IMR-90 (cell line): ENCODE results near the gene ERLIN1. TPM values are rescaled to one million over a fixed set of nuclear protein-coding genes. Genes with fewer than 3 reads are reported as not detected.

Experiments used
- ATAC-seq: fragments of 200-7000 bp; cut with Tn5 transposase; 2 replicates; pipeline ENCODE4 v1.9.1; 2020; ENCODE audit warnings: low read depth, mild to moderate bottlenecking, moderate library complexity
- BruUV-seq: library from RNA; stranded (reverse); fragments of 400-500 nt; replicated peaks from 2 replicates; lab custom pipeline; 2021; lab: Mats Ljungman, UMichigan
- CTCF ChIA-PET: fragments of 300-600 bp; formaldehyde crosslinking; extraction: SDS; loops from one replicate; lab custom pipeline; 2021; ENCODE audit warnings: antibody characterized with exemption; lab: Yijun Ruan, JAX
- POLR2A ChIA-PET: fragments of 300-600 bp; sonication (Branson Sonifier 250); formaldehyde crosslinking; loops from one replicate; lab custom pipeline; 2022; ENCODE audit warnings: antibody characterized with exemption; ENCODE audit not compliant: unreplicated experiment; lab: Charles Lee
- DNase-seq: peaks from one replicate; pipeline ENCODE4 v3.0.0; 2013
- H2AFZ ChIP-seq: replicated peaks from 2 replicates; pipeline ENCODE3; 2013; ENCODE audit warnings: low read length, mild to moderate bottlenecking; ENCODE audit not compliant: poor library complexity
- H2AK5ac ChIP-seq: 2 replicates; pipeline ENCODE4 v1.6.1; 2013; ENCODE audit warnings: low read depth, low read length, inconsistent platforms
- H2AK9ac ChIP-seq: replicated peaks from 2 replicates; pipeline ENCODE3; 2013; ENCODE audit warnings: mild to moderate bottlenecking, low read depth, low read length, moderate library complexity; ENCODE audit not compliant: poor library complexity
- H2BK120ac ChIP-seq: 2 replicates; pipeline ENCODE4 v1.6.1; 2013; ENCODE audit warnings: low read depth, low read length, inconsistent platforms
- H2BK15ac ChIP-seq: 3 replicates; pipeline ENCODE4 v1.6.1; 2013; ENCODE audit warnings: low read depth, low read length, inconsistent platforms
- H2BK20ac ChIP-seq: 2 replicates; pipeline ENCODE4 v1.6.1; 2013; ENCODE audit warnings: low read depth, mild to moderate bottlenecking, inconsistent platforms, low read length, moderate library complexity
- H2BK5ac ChIP-seq: 2 replicates; pipeline ENCODE4 v1.6.1; 2013; ENCODE audit warnings: mild to moderate bottlenecking, low read depth, low read length, inconsistent platforms; ENCODE audit not compliant: poor library complexity, severe bottlenecking
- H3K14ac ChIP-seq: replicated peaks from 2 replicates; pipeline ENCODE4 v1.6.1; 2013; ENCODE audit warnings: low read depth, low read length, inconsistent platforms
- H3K18ac ChIP-seq: 2 replicates; pipeline ENCODE4 v1.6.1; 2013; ENCODE audit warnings: low read depth, low read length, control low read depth
- H3K23ac ChIP-seq: 2 replicates; pipeline ENCODE4 v1.6.1; 2013; ENCODE audit warnings: low read depth, low read length, inconsistent platforms
- H3K27ac ChIP-seq: 2 replicates; pipeline ENCODE4 v1.5.1; 2013; ENCODE audit warnings: mild to moderate bottlenecking, control low read depth, low read length; ENCODE audit not compliant: insufficient read depth
- H3K27me3 ChIP-seq: 2 replicates; pipeline ENCODE4 v1.6.1; 2013; ENCODE audit warnings: low read length; ENCODE audit not compliant: control insufficient read depth, insufficient read depth
- H3K36me3 ChIP-seq: 2 replicates; pipeline ENCODE4 v1.6.1; 2013; ENCODE audit warnings: low read length, mixed read lengths; ENCODE audit not compliant: control insufficient read depth, insufficient read depth
- H3K4ac ChIP-seq: 2 replicates; pipeline ENCODE4 v1.6.1; 2013; ENCODE audit warnings: low read depth, low read length, inconsistent platforms
- H3K4me1 ChIP-seq: 2 replicates; pipeline ENCODE4 v1.6.1; 2013; ENCODE audit warnings: low read length, mixed read lengths; ENCODE audit not compliant: control insufficient read depth, insufficient read depth
- H3K4me2 ChIP-seq: 2 replicates; pipeline ENCODE4 v1.6.1; 2013; ENCODE audit warnings: low read depth, mild to moderate bottlenecking, control low read depth, low read length, moderate library complexity
- H3K4me3 ChIP-seq: 2 replicates; pipeline ENCODE4 v1.5.1; 2013; ENCODE audit warnings: low read depth, mild to moderate bottlenecking, control low read depth, low read length, moderate library complexity; ENCODE audit not compliant: insufficient read depth
- H3K56ac ChIP-seq: 2 replicates; pipeline ENCODE4 v1.6.1; 2013; ENCODE audit warnings: low read length, inconsistent platforms; ENCODE audit not compliant: insufficient read depth; ENCODE audit errors: extremely low read depth
- H3K79me1 ChIP-seq, 2 experiments: 2 replicates each; pipeline ENCODE4 v1.6.1; 2013; ENCODE audit warnings: low read length in 2 of 2, inconsistent platforms in 1 of 2, low read depth in 1 of 2
- H3K9ac ChIP-seq: 2 replicates; pipeline ENCODE4 v1.6.1; 2013; ENCODE audit warnings: low read depth, low read length, control low read depth
- H3K9me1 ChIP-seq: 2 replicates; pipeline ENCODE4 v1.6.1; 2013; ENCODE audit warnings: low read length, inconsistent platforms; ENCODE audit not compliant: insufficient read depth
- H3K9me3 ChIP-seq: 2 replicates; pipeline ENCODE4 v1.6.1; 2013; ENCODE audit warnings: low read length; ENCODE audit not compliant: control insufficient read depth, insufficient read depth
- H4K20me1 ChIP-seq: 2 replicates; pipeline ENCODE4 v1.6.1; 2013; ENCODE audit warnings: low read length, inconsistent platforms; ENCODE audit not compliant: insufficient read depth
- H4K5ac ChIP-seq: 2 replicates; pipeline ENCODE4 v1.6.1; 2013; ENCODE audit warnings: mild to moderate bottlenecking, low read depth, low read length, control low read depth
- H4K8ac ChIP-seq, 2 experiments: 2 replicates each; pipeline ENCODE4 v1.6.1; 2013; ENCODE audit warnings: low read depth in 2 of 2, low read length in 2 of 2, control low read depth in 1 of 2, inconsistent platforms in 1 of 2
- H4K91ac ChIP-seq: 2 replicates; pipeline ENCODE4 v1.6.1; 2013; ENCODE audit warnings: low read depth, low read length, inconsistent platforms; ENCODE audit not compliant: insufficient read depth
- CTCF ChIP-seq: conservative IDR thresholded peaks from 2 replicates; pipeline ENCODE4 v1.5.1; 2012; ENCODE audit warnings: mild to moderate bottlenecking, low read depth, low read length, improper control_type of control experiment
- ELK1 ChIP-seq: fragments of 150-350 bp; IDR thresholded peaks from 2 replicates; pipeline ENCODE4 v1.6.1; 2016; ENCODE audit warnings: low read depth, mild to moderate bottlenecking, low read length, moderate library complexity, borderline replicate concordance
- NFE2L2 ChIP-seq: fragments of 150-350 bp; IDR thresholded peaks from 2 replicates; pipeline ENCODE4 v1.6.1; 2016; ENCODE audit warnings: low read depth, mild to moderate bottlenecking, low read length
- USF2 ChIP-seq: fragments of 150-350 bp; IDR thresholded peaks from 2 replicates; pipeline ENCODE4 v1.6.1; 2017; ENCODE audit warnings: mild to moderate bottlenecking, antibody characterized with exemption, low read length, low read depth
- WGBS, 2 experiments: methylation state at CpG; one replicate each; pipeline versions ENCODE4 v1.1.5 to v1.1.7; 2013; ENCODE audit warnings: missing lambda C conversion rate in 2 of 2; ENCODE audit not compliant: insufficient read length in 1 of 2; ENCODE audit errors: extremely low coverage in 2 of 2; 5-methylcytosine and 5-hydroxymethylcytosine counted together
- dilution Hi-C: fragments of 300-500 bp; cut with HindIII; formaldehyde crosslinking; loops from one replicate; pipeline ENCODE4 v1.14.3; 2018; ENCODE audit warnings: low sequenced_read_pairs; ENCODE audit not compliant: unreplicated experiment
- in situ Hi-C: fragments of 300-500 bp; cut with MboI; formaldehyde crosslinking; loops from 3 replicates; pipeline ENCODE4 v1.14.3; 2019; ENCODE audit warnings: low sequenced_read_pairs, inconsistent platforms, mixed read lengths
- intact Hi-C: fragments of 100-400 bp; cut with micrococcal nuclease; formaldehyde crosslinking; loops from 2 replicates; pipeline ENCODE4 v1.10.0; 2022
- polyA plus RNA-seq, 3 experiments: library from polyadenylated mRNA; depleted of rRNA; stranded (reverse); fragments of >200 nt; gene quantifications; 2 replicates each; pipeline ENCODE4 v1.2.3, GENCODE V29; 2012; ENCODE audit warnings: low replicate concordance in 1 of 3
- total RNA-seq: library from RNA; depleted of rRNA; stranded (reverse); fragments of >200 nt; gene quantifications from 2 replicates; pipeline ENCODE4 v1.2.3, GENCODE V29; 2012

The ERLIN1 gene
- total and polyA plus RNA-seq, 2 of the 4 experiments (the other 2 are of a cell fraction): 31.5 to 33.9 TPM

- Histone ChIP-seq H3K4me1 (no peaks in the 10 kb centered on the region), H3K56ac (no peak overlapping the region), H3K23ac (no peak overlapping the region), H2AK5ac (no peak overlapping the region), H3K4me2 (no peak overlapping the region), H2BK5ac (no peak overlapping the region), H4K5ac (no peak overlapping the region), H2BK120ac (no peak overlapping the region), H3K36me3 (peaks cover 7% of the 10 kb centered on the region), H3K14ac (no peak overlapping the region), H3K18ac (no peak overlapping the region), H3K4me3 (no peak overlapping the region), H3K27me3 (peaks cover 3% of the 10 kb centered on the region), H3K79me1 (no peaks in the 10 kb centered on the region), H3K9me1 (0 out of 2 replicates have a peak, but pooled peaks cover 3% of the 10 kb centered on the region), H4K91ac (no peak overlapping the region), H3K9ac (no peak overlapping the region), H2BK15ac (no peak overlapping the region), H3K9me3 (no peaks in the 10 kb centered on the region), H2AFZ (no peak overlapping the region), H3K4ac (no peak overlapping the region), H4K20me1 (no peaks in the 10 kb centered on the region), H3K27ac (no peak overlapping the region), H2BK20ac (no peak overlapping the region), H2AK9ac (no peak overlapping the region), H4K8ac (no peak overlapping the region)
- no TSS peak for BruUV-seq
- ATAC-seq: no peak
- intact Hi-C loops (no loop called here), in situ Hi-C loops (no loop called here), dilution Hi-C loops (no loop called here)
- ChIA-PET POLR2A (no interaction called here), CTCF (no interaction called here)
- TF ChIP-seq NFE2L2 (no peak), ELK1 (no peak), CTCF (no peak), USF2 (no peak)
- WGBS, 2 experiments: no CpG with 5 or more reads among the region's 4 CpGs
- no peak for DNase-seq
These were observed 39.4 kb downstream of the ERLIN1 start for GRCh38 chr10:100146398-100146797.
